ENCODE measurements around the gene CNTN4. TPM values are rescaled to one million over a fixed set of nuclear protein-coding genes. Genes with fewer than 3 reads are reported as not detected.
A peak's percentile ranks its signal among the peaks of the same experiment; 100 is the strongest.

The CNTN4 gene
- total RNA-seq, 1 donor from 2014 or later, result 1.6 TPM

GRCh38 chr3:3013317-3014052, 914.8 kb downstream of the CNTN4 start:
- no peak for TF ChIP-seq CTCF (conservative IDR thresholded peaks at IDR 0.05; ENCODE audit: low read depth, low read length)
- no peak overlapping the region for H3K4me3 ChIP-seq (ENCODE audit: low read depth, low read length)
- DNase-seq (ENCODE audit: low read depth), result no peak

GRCh38 chr3:3015185-3016089, 916.8 kb downstream of the CNTN4 start:
- DNase-seq (ENCODE audit: low read depth), result no peak
- TF ChIP-seq CTCF (conservative IDR thresholded peaks at IDR 0.05; ENCODE audit: low read depth, low read length), result peak; percentile 59
- no peak overlapping the region for H3K4me3 ChIP-seq (ENCODE audit: low read depth, low read length)

GRCh38 chr3:3016226-3016625, 917.6 kb downstream of the CNTN4 start:
- no peak overlapping the region for H3K4me3 ChIP-seq (ENCODE audit: low read depth, low read length)
- TF ChIP-seq CTCF (conservative IDR thresholded peaks at IDR 0.05; ENCODE audit: low read depth, low read length), result no peak
- no peak for DNase-seq (ENCODE audit: low read depth)

DNA sequence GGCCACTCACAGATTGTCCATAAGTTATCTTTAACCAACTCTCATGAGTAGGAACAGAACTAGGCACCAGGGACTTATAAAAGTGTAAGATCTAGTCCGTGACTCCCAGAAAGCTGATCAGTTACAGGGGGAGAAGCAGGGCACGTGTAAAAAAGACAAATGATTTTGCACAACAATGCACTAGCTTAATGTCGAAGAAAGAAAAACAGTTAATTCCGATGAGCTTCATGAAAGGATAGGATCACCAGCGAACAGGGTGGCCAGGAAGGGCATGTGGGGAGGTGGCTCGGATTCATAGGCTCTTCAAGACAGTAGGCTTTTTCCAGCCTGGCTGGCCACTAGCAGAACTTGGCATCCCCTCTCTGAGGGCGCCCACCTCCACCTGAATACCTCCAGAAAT, 921.5 kb downstream of the CNTN4 start:
- H3K4me3 ChIP-seq (ENCODE audit: low read depth, low read length), result no peak overlapping the region
- TF ChIP-seq CTCF (conservative IDR thresholded peaks at IDR 0.05; ENCODE audit: low read depth, low read length), result no peak
- DNase-seq (ENCODE audit: low read depth), result no peak

DNA sequence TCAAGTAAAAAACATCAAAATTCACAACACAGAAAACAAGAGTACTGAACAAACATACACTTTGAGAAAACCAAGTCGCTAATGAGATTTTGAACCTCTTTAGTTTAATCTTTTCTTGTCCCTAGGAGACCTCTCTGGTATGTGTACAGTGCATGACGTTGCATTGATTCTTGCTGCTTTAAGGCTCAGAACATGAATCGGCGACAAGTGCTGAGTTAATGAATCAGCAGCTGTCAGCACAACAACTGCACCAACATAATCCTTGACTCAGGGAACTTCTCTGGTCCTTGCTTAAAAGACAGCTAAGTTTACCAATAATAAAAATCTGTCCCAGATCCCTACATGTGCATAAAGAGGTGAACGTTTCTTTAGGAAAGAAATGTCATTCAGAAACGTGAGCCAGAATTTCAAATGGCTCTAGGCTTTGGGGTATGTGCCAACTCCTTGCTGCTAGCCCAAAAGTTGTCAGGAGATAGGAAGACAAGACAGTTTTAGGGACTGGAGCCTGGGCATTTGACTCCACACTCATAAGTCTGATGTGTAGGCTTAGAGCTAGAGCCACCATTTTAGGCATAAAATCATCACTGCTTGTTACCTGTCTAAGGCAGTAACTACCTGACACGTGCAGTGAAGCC, 924.6 kb downstream of the CNTN4 start:
- H3K4me3 ChIP-seq (ENCODE audit: low read depth, low read length), result no peak overlapping the region
- DNase-seq (ENCODE audit: low read depth), result no peak
- no peak for TF ChIP-seq CTCF (conservative IDR thresholded peaks at IDR 0.05; ENCODE audit: low read depth, low read length)

GRCh38 chr3:3027976-3028567, 929.4 kb downstream of the CNTN4 start:
- no peak for TF ChIP-seq CTCF (conservative IDR thresholded peaks at IDR 0.05; ENCODE audit: low read depth, low read length)
- no peak overlapping the region for H3K4me3 ChIP-seq (ENCODE audit: low read depth, low read length)
- no peak for DNase-seq (ENCODE audit: low read depth)

Data from epithelial cell of proximal tubule (primary cell).